GM12878 (cell line): Measurements from ENCODE around the gene SAP30L. TPM values are rescaled to one million over a fixed set of nuclear protein-coding genes. Genes with fewer than 3 reads are reported as not detected.

Experiments used
- ATAC-seq: fragments of 200-7000 bp; cut with Tn5 transposase; 3 replicates; pipeline ENCODE4 v1.9.1; 2020; ENCODE audit warnings: mild to moderate bottlenecking, moderate library complexity
- BruUV-seq: library from RNA; stranded (reverse); fragments of 400-500 nt; replicated peaks from 2 replicates; lab custom pipeline; 2021; lab: Mats Ljungman, UMichigan
- CTCF ChIA-PET: fragments of 300-600 bp; sonication (Branson Sonifier 250); formaldehyde crosslinking; extraction: SDS; loops from one replicate; lab custom pipeline; 2021; ENCODE audit warnings: inconsistent platforms; lab: Yijun Ruan, JAX
- POLR2A ChIA-PET: fragments of 350-600 bp; formaldehyde crosslinking; extraction: SDS; loops from one replicate; lab custom pipeline; 2021; ENCODE audit warnings: inconsistent platforms; lab: Charles Lee
- RAD21 ChIA-PET: fragments of 300-600 bp; sonication (Branson Sonifier 250); formaldehyde crosslinking; loops from one replicate; lab custom pipeline; 2023; ENCODE audit warnings: antibody characterized with exemption; ENCODE audit not compliant: unreplicated experiment; lab: Charles Lee
- SMC1A ChIA-PET: fragments of 300-600 bp; sonication (Branson Sonifier 250); formaldehyde crosslinking; loops from one replicate; lab custom pipeline; 2023; ENCODE audit not compliant: unreplicated experiment, uncharacterized antibody; lab: Charles Lee
- DNase-seq: peaks from one replicate; pipeline ENCODE4 v3.0.0-alpha.2; 2011; ENCODE audit warnings: low read depth, low spot score
- FAIRE-seq: peaks from 3 replicates; lab custom pipeline; 2011; peaks lifted over from hg19 to GRCh38; lab: Jason Lieb, UNC
- H2AFZ ChIP-seq: 2 replicates; pipeline ENCODE4 v1.6.0; 2011; ENCODE audit warnings: low read depth, low read length, control low read depth; ENCODE audit not compliant: control insufficient read depth
- H3K27ac ChIP-seq: 2 replicates; pipeline ENCODE4 v1.5.1; 2011; ENCODE audit warnings: control low read depth; ENCODE audit not compliant: control insufficient read depth, insufficient read depth
- H3K27me3 ChIP-seq, 2 experiments: replicated peaks in 1 of 2; 2 replicates each; pipeline versions ENCODE4 v1.6.0 to v1.6.1; 2011; ENCODE audit warnings: low read length in 1 of 2; ENCODE audit not compliant: control insufficient read depth in 2 of 2, insufficient read depth in 2 of 2
- H3K36me3 ChIP-seq, 2 experiments: 2 replicates each; pipeline ENCODE4 v1.5.1; 2011; ENCODE audit warnings: low read length in 1 of 2; ENCODE audit not compliant: control insufficient read depth in 2 of 2, insufficient read depth in 2 of 2
- H3K4me1 ChIP-seq: 2 replicates; pipeline ENCODE4 v1.6.1; 2011; ENCODE audit warnings: mild to moderate bottlenecking, low read length, moderate library complexity, mixed read lengths; ENCODE audit not compliant: control insufficient read depth, insufficient read depth
- H3K4me2 ChIP-seq: 2 replicates; pipeline ENCODE4 v1.6.0; 2011; ENCODE audit warnings: control low read depth; ENCODE audit not compliant: control insufficient read depth, insufficient read depth
- H3K4me3 ChIP-seq: fragments of 200-600 bp; sonication (generic); 2 replicates; pipeline ENCODE4 v1.5.1; 2016
- H3K79me2 ChIP-seq: 2 replicates; pipeline ENCODE4 v1.6.0; 2011; ENCODE audit warnings: low read length; ENCODE audit not compliant: control insufficient read depth, insufficient read depth
- H3K9ac ChIP-seq: 2 replicates; pipeline ENCODE4 v1.8.0; 2011; ENCODE audit warnings: low read length, control low read depth, mixed read lengths; ENCODE audit not compliant: control insufficient read depth, insufficient read depth
- H3K9me3 ChIP-seq: replicated peaks from 3 replicates; pipeline ENCODE4 v1.5.1; 2011; ENCODE audit warnings: mild to moderate bottlenecking, low read length; ENCODE audit not compliant: control insufficient read depth, insufficient read depth
- H4K20me1 ChIP-seq: 2 replicates; pipeline ENCODE4 v1.6.0; 2011; ENCODE audit not compliant: control insufficient read depth, insufficient read depth
- ATF3 ChIP-seq: IDR thresholded peaks from 2 replicates; pipeline ENCODE4 v1.6.1; 2011; ENCODE audit warnings: low read depth, mild to moderate bottlenecking, low read length, moderate library complexity, borderline replicate concordance; ENCODE audit errors: extremely low read depth
- ATF7 ChIP-seq: fragments of 450-650 bp; IDR thresholded peaks from 2 replicates; pipeline ENCODE4 v1.6.1; 2016; ENCODE audit warnings: low read depth, mild to moderate bottlenecking
- ELK1 ChIP-seq: IDR thresholded peaks from 2 replicates; pipeline ENCODE4 v1.6.1; 2012; ENCODE audit warnings: low read depth, low read length, improper control_type of control experiment
- HDGF ChIP-seq: fragments of 450-650 bp; IDR thresholded peaks from 2 replicates; pipeline ENCODE4 v1.6.1; 2016; ENCODE audit warnings: antibody characterized with exemption
- KAT2A ChIP-seq: conservative IDR thresholded peaks from 2 replicates; pipeline ENCODE4 v1.6.1; 2011; ENCODE audit warnings: low read depth, low read length; ENCODE audit not compliant: control insufficient read depth
- PKNOX1 ChIP-seq: fragments of 450-650 bp; IDR thresholded peaks from 2 replicates; pipeline ENCODE4 v1.6.1; 2016; ENCODE audit warnings: mild to moderate bottlenecking
- POLR2A ChIP-seq: IDR thresholded peaks from 2 replicates; pipeline ENCODE4 v1.6.1; 2011; ENCODE audit warnings: low read depth, mild to moderate bottlenecking, low read length
- SKIL ChIP-seq: fragments of 450-650 bp; IDR thresholded peaks from 2 replicates; pipeline ENCODE4 v1.6.1; 2017; ENCODE audit warnings: mild to moderate bottlenecking, low read depth, inconsistent platforms; ENCODE audit not compliant: poor library complexity, severe bottlenecking
- SREBF1 ChIP-seq: IDR thresholded peaks from 2 replicates; pipeline ENCODE4 v1.6.1; 2012; ENCODE audit warnings: mild to moderate bottlenecking, low read length
- YY1 ChIP-seq: IDR thresholded peaks from 2 replicates; pipeline ENCODE4 v1.6.1; 2011; ENCODE audit warnings: low read depth, mild to moderate bottlenecking, low read length
- whole genome bisulfite sequencing: methylation state at CpG from one replicate; pipeline ENCODE4 v1.1.6; 2016; ENCODE audit warnings: low lambda C conversion rate; ENCODE audit not compliant: insufficient replicate concordance, insufficient coverage; ENCODE audit errors: missing lambda C conversion rate; 5-methylcytosine and 5-hydroxymethylcytosine counted together
- in situ Hi-C: fragments of 300-500 bp; cut with MboI; formaldehyde crosslinking; loops from 9 replicates; pipeline ENCODE4 v1.14.3; 2018; ENCODE audit warnings: mixed read lengths
- intact Hi-C: fragments of 100-400 bp; cut with micrococcal nuclease; formaldehyde crosslinking; loops from one replicate; pipeline ENCODE4 v1.14.2; 2022; ENCODE audit not compliant: unreplicated experiment
- polyA plus RNA-seq, 11 experiments: library from polyadenylated mRNA; depleted of rRNA in 4 of 11; unstranded in 6 of 11; stranded (reverse) in 5 of 11; fragments of >200 nt; fragmentation: Nextera tagmentation in 4 of 11; fragmentation: Illumina TruSeq in 1 of 11; extraction: Ambion mirVana in 4 of 11; extraction: Trizol in 1 of 11; gene quantifications; 1 replicate in 1 of 11; 2 replicates in 10 of 11; pipeline versions ENCODE4 v1.2.1 to v1.2.3, GENCODE V29; 2011 to 2016; ENCODE audit warnings: inconsistent platforms in 2 of 11, missing spikeins in 2 of 11, low read depth in 1 of 11
- total RNA-seq, 4 experiments: library from RNA; depleted of rRNA in 3 of 4; stranded (reverse); fragments of >200 nt in 3 of 4; fragmentation: Illumina TruSeq in 1 of 4; extraction: Trizol in 1 of 4; gene quantifications; 2 replicates each; pipeline versions ENCODE4 v1.2.1 to v1.2.3, GENCODE V29; 2013 to 2021

Gene SAP30L
- total and polyA plus RNA-seq, 10 of the 15 experiments (the other 5 are each of a cell fraction or from before 2014, with no cell fraction given), result 2.4 to 36.8 (median 15.7) TPM

- SMC1A ChIA-PET, result no interaction called here
- BruUV-seq, result no TSS peak
- peaks cover 0 to 3% of the 10 kb centered on the region in 2 experiments; a peak in 2 of 4 replicates for H3K36me3 ChIP-seq
- 87% methylated on average over 5 of the region's 5 CpGs for WGBS
- TF ChIP-seq KAT2A (no peak), ATF7 (no peak), ATF3 (no peak), YY1 (no peak), PKNOX1 (no peak), SREBF1 (no peak), POLR2A (no peak), SKIL (no peak), ELK1 (no peak), HDGF (no peak)
- intact Hi-C loops (no loop called here), in situ Hi-C loops (loop anchor here (5.0 kb wide), 2 partner anchors 214 to 329 kb away; no protein-coding TSS in a partner anchor)
- no peaks in the 10 kb centered on the region for H3K79me2 ChIP-seq
- H3K27me3 ChIP-seq, result no peaks in the 10 kb centered on the region
- no peaks in the 10 kb centered on the region for H4K20me1 ChIP-seq
- H3K4me2 ChIP-seq, result no peak overlapping the region
- ATAC-seq, result no peak
- no peak overlapping the region for H3K4me3 ChIP-seq
- RAD21 ChIA-PET, result interaction anchor here (0.8 kb wide), 1 partner anchor 329 kb away, joined by 3 read pairs; no protein-coding TSS in a partner anchor
- FAIRE-seq, result no peak
- H3K27ac ChIP-seq, result no peak overlapping the region
- H3K4me1 ChIP-seq, result peaks cover 4% of the 10 kb centered on the region; the same call in 1 of the 2 replicates
- H3K9ac ChIP-seq, result no peak overlapping the region
- no peak overlapping the region for H2AFZ ChIP-seq
- POLR2A ChIA-PET, result no interaction called here
- no peak for DNase-seq
- no peaks in the 10 kb centered on the region for H3K9me3 ChIP-seq
- CTCF ChIA-PET, result no interaction called here
These were observed 44.4 kb upstream of the SAP30L start for GRCh38 chr5:154401355-154401754.
